DMS153 treated with DMSO at 0.1 percent for 48 hours (cell line): ENCODE measurements around the gene MMP10.
A peak's percentile ranks its signal among the peaks of the same experiment; 100 is the strongest.
"Not testable (repeated sequence)": the region's sequence is repeated elsewhere in the genome, so short reads cannot be mapped to it uniquely, and the experiment has no call there.

Experiments
- DNase-seq: peaks from one replicate; lab custom pipeline; 2025; ENCODE audit not compliant: unreplicated experiment; lab: John Stamatoyannopoulos, UW

MMP10 gene

DNA sequence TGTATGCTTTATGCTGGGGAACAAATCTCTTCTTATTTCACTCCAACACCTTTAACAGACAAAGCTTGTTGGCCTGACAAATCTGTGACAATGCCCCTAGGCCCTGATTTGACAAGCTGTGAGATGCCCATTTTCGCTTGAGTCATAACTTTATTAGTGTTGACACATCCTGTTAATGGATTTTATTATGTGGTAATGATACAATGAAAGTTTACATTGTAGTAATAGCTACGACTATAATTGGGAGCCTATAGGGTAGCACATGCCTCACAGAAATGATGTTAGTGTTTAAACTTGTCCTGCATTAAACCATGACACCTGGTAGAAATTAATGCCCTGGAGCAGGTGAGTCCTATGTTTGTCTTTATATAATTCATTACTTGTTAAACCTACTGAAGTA is 3.3 kb upstream of the MMP10 start:
- DNase-seq: peak; percentile 62

DNA sequence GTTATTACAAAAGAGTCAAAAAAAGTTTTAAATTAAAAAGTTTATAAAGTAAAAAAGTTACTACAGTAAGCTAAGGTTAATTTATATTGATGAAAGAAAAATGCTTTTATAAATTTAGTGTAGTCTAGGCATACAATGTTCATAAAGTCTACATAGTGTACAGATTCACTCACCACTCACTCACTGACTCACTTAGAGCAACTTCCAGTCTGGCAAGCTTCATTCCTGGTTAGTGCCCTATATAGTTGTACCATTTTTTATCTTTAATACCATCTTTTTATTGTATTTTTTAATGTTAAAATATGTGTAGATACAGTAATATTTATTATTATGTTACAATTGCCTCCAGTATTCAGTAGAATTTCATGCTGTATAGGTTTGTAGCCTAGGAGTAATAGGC is 2.6 kb upstream of the MMP10 start:
- no peak for DNase-seq

- DNase-seq: no peak
These were observed 1.2 kb upstream of the MMP10 start for GRCh38 chr11:102781676-102782075.

- no peak for DNase-seq
These were observed 4.0 kb downstream of the MMP10 start for GRCh38 chr11:102776454-102776853.

DNA sequence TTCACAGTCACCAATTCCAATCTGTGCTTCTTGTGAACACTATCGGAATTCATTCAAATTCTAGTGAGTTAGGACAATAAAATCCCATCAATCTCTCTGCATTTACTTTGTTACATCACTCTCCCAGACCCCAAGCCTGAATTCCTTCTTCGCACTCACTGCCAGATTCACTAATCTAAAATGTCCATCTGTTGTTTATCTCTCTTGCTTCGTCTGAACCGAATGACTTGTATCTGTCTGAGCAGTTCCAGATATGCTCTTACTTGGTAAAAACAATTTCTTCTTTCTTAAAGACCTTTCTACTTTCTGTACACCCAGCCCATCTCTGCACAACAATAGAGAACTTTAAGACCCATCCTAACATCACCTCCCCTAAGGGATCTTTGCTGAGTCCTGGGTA is 7.0 kb downstream of the MMP10 start:
- no peak for DNase-seq

GRCh38 chr11:102771351-102771750 is 9.1 kb downstream of the MMP10 start:
- no peak for DNase-seq

GRCh38 chr11:102770191-102770590 is 10.2 kb downstream of the MMP10 start:
- no peak for DNase-seq

DNA sequence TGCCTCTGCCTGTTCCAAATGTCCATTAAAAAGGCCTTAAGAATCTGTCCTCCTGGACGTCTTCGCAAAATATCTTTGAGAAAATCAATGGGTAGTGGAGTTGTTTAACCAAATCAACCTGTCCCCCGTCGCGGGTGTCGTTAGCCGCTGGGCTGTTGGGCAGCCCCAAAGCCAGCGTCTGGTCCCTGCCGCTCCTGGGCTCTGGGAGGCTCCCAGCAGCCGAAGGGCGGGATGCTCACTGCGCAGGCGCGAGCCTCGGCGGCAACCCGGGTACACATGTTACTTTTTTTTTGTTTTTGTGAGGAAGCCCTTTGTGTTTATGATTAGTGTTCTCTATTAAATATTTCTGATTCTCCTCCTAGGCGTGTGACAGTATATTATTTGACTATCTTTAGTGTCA is 12.6 kb downstream of the MMP10 start:
- no peak for DNase-seq

DNA sequence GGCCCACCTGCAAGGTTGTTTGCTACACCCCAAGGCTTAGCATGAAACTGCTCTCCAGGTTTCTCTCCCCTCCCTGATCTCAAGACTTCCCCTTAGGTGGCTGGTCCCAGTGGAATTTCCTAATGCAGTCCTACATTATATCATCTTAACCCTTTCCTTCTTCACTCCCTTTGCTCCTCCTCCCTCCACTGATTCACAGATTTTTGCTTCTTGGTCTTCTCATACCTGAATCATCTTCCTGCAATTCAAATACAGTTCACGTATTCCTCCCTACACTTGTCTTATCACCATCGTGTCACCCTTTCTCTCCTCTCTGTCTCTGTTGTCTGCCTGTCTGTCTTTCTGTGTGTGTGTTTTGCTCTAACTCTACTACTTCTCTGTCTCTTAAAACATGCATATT is 17.0 kb downstream of the MMP10 start:
- no peak for DNase-seq

DNA sequence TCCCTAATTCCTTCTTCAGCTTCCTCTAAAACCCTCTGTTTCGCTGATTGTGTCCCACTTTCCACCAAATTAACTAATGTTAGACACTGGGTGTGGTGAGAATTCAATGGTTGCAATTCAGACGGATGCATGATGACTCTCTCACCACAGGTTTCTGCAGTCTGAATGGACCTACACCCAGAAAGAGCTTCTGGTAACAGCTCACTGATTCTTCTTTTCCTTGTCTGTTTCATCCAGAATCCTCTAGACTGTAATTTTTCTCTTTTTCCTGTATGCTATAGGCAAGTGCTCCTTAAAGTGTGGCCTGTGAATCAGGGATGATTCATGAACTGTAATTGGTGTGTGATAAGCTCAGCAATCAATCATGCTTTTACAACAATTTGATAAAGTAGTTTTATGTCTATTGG is 18.1 kb downstream of the MMP10 start:
- no peak for DNase-seq

- no peak for DNase-seq
These were observed 18.7 kb downstream of the MMP10 start for GRCh38 chr11:102761646-102762238.

DNA sequence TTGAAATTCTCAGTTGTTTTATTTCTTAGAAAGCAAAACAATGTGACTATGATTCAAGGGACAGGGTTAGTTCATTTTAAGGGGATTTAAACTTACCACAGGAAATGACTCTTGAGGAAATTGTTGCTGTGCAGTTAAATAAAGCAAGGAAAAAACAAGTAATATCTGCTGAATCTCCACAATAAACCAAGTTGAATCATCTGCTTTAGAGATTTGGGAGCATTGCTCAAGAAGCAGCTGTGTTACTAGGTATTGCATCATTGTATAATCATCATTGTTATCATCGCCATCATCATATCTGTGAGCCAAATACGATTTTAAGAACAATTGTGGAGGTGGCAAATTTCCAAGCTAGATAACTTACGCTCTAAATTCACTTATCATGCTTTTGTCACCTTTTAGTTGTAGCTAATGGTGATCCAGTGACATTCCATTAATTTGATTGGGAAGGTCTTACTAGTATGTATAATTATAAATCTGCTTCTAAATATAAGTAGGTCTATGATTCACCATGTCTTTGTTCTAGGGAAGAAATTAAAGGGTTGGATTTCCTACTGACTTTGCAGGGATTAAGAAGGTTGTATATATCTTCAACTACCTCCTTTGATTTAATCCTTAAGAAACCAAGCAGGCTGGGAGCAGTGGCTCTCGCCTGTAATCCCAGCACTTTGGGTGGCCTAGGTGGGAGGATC is 19.9 kb downstream of the MMP10 start:
- no peak for DNase-seq

GRCh38 chr11:102757823-102758549 is 22.4 kb downstream of the MMP10 start:
- DNase-seq: no peak

DNA sequence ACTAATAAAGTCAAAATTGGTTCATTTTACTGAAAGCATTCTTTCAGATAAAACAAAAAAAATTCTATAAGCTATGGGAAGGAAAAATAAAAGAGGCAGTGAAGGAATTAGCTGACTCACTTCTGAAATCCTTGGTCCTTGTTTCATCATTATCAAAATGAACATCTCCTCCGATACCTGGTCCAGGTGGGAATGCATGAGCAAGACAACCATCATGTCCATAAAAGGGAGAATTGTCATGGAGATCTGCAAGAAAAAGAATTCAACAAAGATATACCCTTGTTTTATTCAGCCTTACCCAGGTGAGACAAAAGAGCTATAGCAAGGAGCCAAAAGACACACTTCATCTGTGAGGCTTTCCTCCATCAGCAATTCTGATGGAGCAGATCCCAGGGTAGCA is 27.2 kb downstream of the MMP10 start:
- no peak for DNase-seq

DNA sequence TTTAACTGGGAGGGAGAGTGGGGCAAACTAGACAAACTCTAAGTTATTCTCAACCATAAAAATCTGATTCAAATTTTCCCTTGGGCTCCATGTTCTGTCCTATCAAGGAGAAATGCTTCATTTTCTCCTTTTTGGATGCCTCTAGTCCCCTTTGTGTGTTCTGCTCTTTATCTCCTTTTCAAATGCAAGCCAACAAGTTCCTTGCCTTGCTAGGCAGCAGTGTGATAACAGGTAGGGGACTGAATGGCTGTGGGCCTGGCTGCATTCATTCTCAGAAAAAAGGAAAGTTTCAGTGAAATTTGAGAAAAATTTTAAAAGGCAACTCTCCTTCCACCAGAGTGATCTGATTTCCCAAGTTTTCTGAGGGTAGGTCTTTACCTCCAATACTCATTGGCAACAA is 28.8 kb downstream of the MMP10 start:
- no peak for DNase-seq

DNA sequence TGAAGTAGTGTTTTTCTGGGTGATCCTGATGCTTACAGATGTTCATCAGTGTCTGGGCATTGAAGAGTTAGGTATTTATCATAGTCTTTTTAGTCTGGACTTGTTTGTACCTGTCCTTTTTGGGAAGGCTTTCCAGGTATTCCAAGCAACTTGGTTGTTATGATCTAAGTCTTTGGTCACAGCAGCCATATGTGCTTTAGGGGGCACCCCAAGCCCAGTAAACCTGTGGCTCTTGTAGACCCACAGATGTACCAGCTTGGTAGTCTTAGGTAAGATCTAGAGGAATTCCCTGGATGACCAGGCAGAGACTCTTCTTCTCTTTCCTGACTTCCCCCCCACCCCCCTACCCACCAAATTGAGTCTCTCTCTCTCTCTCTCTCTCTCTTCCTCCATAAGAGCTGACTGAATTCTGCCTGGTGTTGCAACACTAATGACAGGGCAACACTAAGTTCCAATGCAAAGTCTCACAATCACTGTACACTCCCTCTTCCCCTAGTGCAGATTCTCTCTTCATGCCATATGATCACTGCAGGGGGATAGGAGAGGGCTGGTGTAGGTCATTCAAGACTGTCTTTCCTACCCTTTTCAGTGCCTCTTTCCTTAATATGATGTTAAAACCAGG is 31.2 kb downstream of the MMP10 start:
- no peak for DNase-seq

DNA sequence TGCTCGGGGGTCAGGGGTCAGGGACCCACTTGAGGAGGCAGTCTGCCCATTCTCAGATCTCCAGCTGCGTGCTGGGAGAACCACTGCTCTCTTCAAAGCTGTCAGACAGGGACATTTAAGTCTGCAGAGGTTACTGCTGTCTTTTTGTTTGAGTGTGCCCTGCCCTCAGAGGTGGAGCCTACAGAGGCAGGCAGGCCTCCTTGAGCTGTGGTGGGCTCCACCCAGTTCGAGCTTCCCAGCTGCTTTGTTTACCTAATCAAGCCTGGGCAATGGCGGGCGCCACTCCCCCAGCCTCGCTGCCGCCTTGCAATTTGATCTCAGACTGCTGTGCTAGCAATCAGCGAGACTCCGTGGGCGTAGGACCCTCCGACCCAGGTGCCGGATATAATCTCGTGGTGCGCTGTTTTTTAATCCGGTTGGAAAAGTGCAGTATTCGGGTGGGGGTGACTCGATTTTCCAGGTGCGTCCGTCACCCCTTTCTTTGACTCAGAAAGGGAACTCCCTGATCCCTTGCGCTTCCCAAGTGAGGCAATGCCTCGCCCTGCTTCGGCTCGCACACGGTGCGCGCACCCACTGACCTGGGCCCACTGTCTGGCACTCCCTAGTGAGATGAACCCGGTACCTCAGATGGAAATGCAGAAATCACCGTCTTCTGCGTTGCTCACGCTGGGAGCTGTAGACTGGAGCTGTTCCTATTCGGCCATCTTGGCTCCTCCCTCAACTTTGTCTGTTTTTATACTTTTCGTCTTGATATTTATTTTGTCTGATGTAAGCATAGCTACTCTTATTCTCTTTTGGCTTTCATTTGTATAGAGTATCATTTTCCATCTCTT is 33.5 kb downstream of the MMP10 start:
- DNase-seq: peak; percentile 8

GRCh38 chr11:102734650-102735049 is 45.8 kb downstream of the MMP10 start:
- DNase-seq: no peak

GRCh38 chr11:102733232-102733875 is 47.1 kb downstream of the MMP10 start:
- peak; percentile 86 for DNase-seq

- not testable (repeated sequence) for DNase-seq
These were observed 49.5 kb downstream of the MMP10 start for GRCh38 chr11:102730944-102731343.
